ENCODE results near the gene ASIP.

Gene ASIP

DNA sequence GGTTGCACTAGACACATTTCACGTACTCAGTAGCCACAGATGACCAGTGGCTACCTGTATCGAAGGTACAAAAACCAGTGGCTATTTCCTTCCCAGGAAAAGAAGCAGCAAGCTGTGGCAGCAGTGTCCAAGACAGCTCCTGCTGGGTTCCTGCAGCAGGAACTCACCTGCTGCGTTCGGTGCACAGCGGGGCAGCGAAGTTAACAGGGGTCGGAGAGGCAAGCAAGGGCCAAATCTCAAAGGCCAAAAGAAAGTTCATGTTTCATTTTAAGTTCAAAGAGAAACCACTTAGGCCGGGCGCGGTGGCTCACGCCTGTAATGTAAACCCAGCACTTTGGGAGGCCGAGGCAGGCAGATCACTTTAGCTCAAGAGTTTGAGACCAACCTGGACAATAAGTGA lies 26.9 kb downstream of the ASIP start:
- H3K4me3 Mint-ChIP-seq: peak overlapping the region in 2 of 3 experiments; percentile 38 to 51
- no peaks in the 10 kb centered on the region for H3K4me1 Mint-ChIP-seq
- no peak overlapping the region for H3K27ac Mint-ChIP-seq
- H3K9me3 Mint-ChIP-seq: no peaks in the 10 kb centered on the region
- peaks cover 3% of the 10 kb centered on the region for H3K27me3 Mint-ChIP-seq (ENCODE audit: low read depth)
- TF ChIP-seq, protein P1, sequence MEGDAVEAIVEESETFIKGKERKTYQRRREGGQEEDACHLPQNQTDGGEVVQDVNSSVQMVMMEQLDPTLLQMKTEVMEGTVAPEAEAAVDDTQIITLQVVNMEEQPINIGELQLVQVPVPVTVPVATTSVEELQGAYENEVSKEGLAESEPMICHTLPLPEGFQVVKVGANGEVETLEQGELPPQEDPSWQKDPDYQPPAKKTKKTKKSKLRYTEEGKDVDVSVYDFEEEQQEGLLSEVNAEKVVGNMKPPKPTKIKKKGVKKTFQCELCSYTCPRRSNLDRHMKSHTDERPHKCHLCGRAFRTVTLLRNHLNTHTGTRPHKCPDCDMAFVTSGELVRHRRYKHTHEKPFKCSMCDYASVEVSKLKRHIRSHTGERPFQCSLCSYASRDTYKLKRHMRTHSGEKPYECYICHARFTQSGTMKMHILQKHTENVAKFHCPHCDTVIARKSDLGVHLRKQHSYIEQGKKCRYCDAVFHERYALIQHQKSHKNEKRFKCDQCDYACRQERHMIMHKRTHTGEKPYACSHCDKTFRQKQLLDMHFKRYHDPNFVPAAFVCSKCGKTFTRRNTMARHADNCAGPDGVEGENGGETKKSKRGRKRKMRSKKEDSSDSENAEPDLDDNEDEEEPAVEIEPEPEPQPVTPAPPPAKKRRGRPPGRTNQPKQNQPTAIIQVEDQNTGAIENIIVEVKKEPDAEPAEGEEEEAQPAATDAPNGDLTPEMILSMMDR (IDR thresholded peaks at IDR 0.05; ENCODE audit: unreplicated experiment in 3 of 3): no peak
- peaks cover 15% of the 10 kb centered on the region for H3K36me3 Mint-ChIP-seq (ENCODE audit: low read depth)

DNA sequence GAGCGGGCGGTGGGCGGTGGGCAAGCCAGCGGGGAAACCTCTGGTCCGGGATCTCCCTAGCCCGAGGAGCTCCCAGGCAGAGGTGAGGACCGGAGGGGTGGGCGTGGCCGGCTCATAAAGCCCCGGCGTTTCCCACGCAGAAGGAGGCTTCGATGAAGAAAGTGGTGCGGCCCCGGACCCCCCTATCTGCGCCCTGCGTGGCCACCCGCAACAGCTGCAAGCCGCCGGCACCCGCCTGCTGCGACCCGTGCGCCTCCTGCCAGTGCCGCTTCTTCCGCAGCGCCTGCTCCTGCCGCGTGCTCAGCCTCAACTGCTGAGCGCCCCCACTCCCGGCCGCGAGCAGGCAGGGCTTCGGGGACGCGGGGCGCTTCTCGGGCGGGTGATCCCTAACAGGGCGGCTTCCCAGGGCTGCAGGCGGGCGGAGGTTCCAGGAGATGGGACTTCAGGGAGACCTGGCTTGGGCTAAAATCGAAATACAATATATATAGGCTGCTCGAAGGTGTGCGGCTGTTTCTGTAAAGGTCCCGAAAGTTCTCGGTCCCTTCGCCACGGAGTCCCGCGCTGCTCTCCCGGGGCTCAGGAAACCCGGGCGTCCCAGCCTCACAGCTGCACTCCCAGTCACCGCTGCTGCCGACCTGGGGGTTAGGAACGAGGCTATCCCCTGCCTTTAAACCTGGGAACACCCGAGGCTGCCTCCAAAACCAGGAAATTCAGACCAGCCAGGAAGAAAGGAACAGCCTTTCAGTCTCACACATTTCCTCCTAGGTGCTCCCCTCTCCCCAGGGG lies 27.8 kb downstream of the ASIP start:
- Mint-ChIP-seq H3K27me3 (ENCODE audit: low read depth) (peaks cover 3% of the 10 kb centered on the region), H3K4me3 (peak overlapping the region; percentile 29 to 75 (median 69)), H3K9me3 (no peaks in the 10 kb centered on the region), H3K27ac (no peak overlapping the region), H3K36me3 (ENCODE audit: low read depth) (peaks cover 22% of the 10 kb centered on the region), H3K4me1 (no peaks in the 10 kb centered on the region)
- TF ChIP-seq, protein P1 (IDR thresholded peaks at IDR 0.05; ENCODE audit: unreplicated experiment in 3 of 3): no peak

DNA sequence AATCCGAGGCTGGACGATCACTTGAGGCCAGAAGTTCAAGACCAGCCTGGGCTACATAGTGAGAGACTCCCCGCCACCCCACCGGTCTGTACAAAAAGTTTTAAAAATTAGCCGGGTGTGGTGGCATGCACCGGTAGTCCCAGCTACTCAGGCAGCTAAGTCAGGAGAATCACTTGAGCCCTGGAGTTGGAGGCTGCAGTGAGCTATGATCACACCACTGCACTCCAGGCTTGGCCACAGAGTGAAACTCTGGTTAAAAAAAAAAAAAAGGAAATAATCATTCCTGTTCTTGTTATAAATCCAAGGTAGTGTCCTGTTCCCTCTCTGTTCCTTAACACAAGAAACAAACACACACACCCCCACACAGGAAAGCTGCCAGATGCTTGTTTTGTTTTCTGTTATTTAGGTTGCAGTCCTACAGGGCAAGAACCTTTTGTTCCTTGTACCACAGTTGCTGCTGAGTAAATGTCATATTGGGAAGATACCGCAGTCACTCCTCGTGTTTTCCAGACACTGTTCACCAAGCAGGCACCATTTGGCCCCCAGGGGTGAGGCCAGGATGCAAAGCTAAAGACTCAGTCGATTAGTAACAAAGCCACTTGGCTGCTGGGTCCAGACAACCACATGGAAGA lies 28.9 kb downstream of the ASIP start:
- H3K36me3 Mint-ChIP-seq (ENCODE audit: low read depth): peaks cover 27% of the 10 kb centered on the region
- H3K9me3 Mint-ChIP-seq: no peaks in the 10 kb centered on the region
- H3K4me1 Mint-ChIP-seq: no peaks in the 10 kb centered on the region
- no peak overlapping the region for H3K27ac Mint-ChIP-seq
- TF ChIP-seq, protein P1 (IDR thresholded peaks at IDR 0.05; ENCODE audit: unreplicated experiment in 3 of 3): no peak
- H3K4me3 Mint-ChIP-seq: no peak overlapping the region
- H3K27me3 Mint-ChIP-seq (ENCODE audit: low read depth): peaks cover 3% of the 10 kb centered on the region

DNA sequence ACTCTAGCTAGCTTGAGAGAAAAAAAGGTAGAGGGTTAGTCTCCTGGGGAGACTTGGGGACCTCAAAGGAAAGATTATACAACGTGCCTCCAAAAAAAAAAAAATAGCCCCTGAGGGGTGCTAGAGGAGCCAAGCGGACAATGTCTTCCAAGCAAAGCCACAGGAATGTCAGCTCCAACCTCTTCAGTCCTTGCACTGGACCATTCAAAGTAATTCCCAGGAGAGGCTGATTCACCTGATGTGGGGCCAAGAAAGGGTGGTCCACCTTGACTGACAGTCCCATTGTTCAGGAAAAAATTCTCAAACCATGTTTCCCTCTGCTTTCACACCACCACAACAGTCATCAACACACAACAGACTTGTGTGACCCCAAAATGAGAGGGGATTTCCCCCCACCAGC lies 30.7 kb downstream of the ASIP start:
- Mint-ChIP-seq H3K9me3 (no peaks in the 10 kb centered on the region), H3K27me3 (ENCODE audit: low read depth) (peaks cover 3% of the 10 kb centered on the region), H3K4me3 (no peak overlapping the region), H3K4me1 (no peaks in the 10 kb centered on the region), H3K36me3 (ENCODE audit: low read depth) (peaks cover 35% of the 10 kb centered on the region), H3K27ac (no peak overlapping the region)
- TF ChIP-seq, protein P1 (IDR thresholded peaks at IDR 0.05; ENCODE audit: unreplicated experiment in 3 of 3): no peak

DNA sequence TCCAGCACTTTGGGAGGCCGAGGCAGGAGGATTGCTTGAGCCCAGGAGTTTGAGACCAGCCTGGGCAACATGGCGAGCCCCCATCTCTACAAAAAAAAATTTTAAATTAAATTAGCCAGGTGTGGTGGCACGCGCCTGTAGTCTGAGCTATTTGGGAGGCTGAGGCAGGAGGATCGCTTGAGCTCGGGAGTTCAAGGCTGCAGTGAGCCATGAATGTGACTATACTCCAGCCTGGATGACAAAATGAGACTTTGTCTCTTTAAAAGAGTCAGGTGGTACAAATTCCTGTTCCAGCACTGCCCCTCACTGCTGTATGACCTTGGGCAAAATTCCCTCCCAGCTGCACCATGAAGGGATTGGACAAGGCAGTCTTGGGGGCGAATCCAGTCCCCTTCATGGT lies 33.5 kb downstream of the ASIP start:
- Mint-ChIP-seq H3K4me1 (no peaks in the 10 kb centered on the region), H3K4me3 (no peak overlapping the region), H3K36me3 (ENCODE audit: low read depth) (peaks cover 55% of the 10 kb centered on the region)

More for the DNA sequence above, 33.5 kb downstream of the ASIP start:
- no peaks in the 10 kb centered on the region for H3K9me3 Mint-ChIP-seq
- TF ChIP-seq, protein P1 (IDR thresholded peaks at IDR 0.05; ENCODE audit: unreplicated experiment in 3 of 3): no peak
- H3K27ac Mint-ChIP-seq: no peak overlapping the region
- peaks cover 3% of the 10 kb centered on the region for H3K27me3 Mint-ChIP-seq (ENCODE audit: low read depth)
